Testis (tissue), 3 donors: Measurements from ENCODE around the gene PCDHB1. TPM values are rescaled to one million over a fixed set of nuclear protein-coding genes. Genes with fewer than 3 reads are reported as not detected.
A peak's percentile ranks its signal among the peaks of the same experiment; 100 is the strongest.

Experiments used
- DNase-seq: peaks from one replicate; pipeline ENCODE4 v3.0.0-alpha.2; 2019
- H3K27ac ChIP-seq, 2 donors: fragments of 200-600 bp; sonication (generic); one replicate each; pipeline ENCODE4 v1.5.1; 2019
- H3K27me3 ChIP-seq: fragments of 200-600 bp; sonication (generic); one replicate; pipeline ENCODE4 v1.5.1; 2019
- H3K36me3 ChIP-seq: fragments of 200-600 bp; sonication (generic); one replicate; pipeline ENCODE4 v1.5.1; 2017; ENCODE audit warnings: low read depth; ENCODE audit errors: missing control alignments
- H3K4me1 ChIP-seq: fragments of 200-600 bp; sonication (generic); one replicate; pipeline ENCODE4 v1.5.1; 2019
- H3K4me3 ChIP-seq, 2 donors: fragments of 200-600 bp; sonication (generic); one replicate each; pipeline ENCODE4 v1.5.1; 2017 to 2019
- H3K9me3 ChIP-seq: fragments of 200-600 bp; sonication (generic); one replicate; pipeline ENCODE4 v1.5.1; 2017
- POLR2A ChIP-seq: fragments of 450-650 bp; IDR thresholded peaks from one replicate; pipeline ENCODE4 v1.6.1; 2017; ENCODE audit warnings: antibody characterized with exemption, mild to moderate bottlenecking, moderate library complexity
- whole genome bisulfite sequencing, 2 donors: methylation state at CpG; one replicate each; pipeline ENCODE4 v1.1.5; 2018; 5-methylcytosine and 5-hydroxymethylcytosine counted together
- intact Hi-C: fragments of 100-400 bp; cut with DNase I; formaldehyde crosslinking; loops from one replicate; pipeline ENCODE4 v1.15.1; 2023; ENCODE audit warnings: low total_unique reads
- polyA plus RNA-seq: library from polyadenylated mRNA; stranded (reverse); fragments of 350-450 nt; fragmentation: Illumina TruSeq; extraction: RNeasy Lipid Tissue Mini Kit (QIAGEN cat#74804); gene quantifications from one replicate; pipeline ENCODE4 v1.2.3, GENCODE V29; 2014; ENCODE audit warnings: low read depth, low replicate concordance; ENCODE audit not compliant: insufficient read depth
- total RNA-seq, 2 donors: library from RNA; depleted of rRNA; stranded (reverse); fragments of >200 nt; gene quantifications; one replicate each; pipeline ENCODE4 v1.2.3, GENCODE V29; 2016
- TF ChIP-seq, protein P1 (sequence below), 3 experiments: fragments of 450-650 bp in 2 of 3; fragments of 200-600 bp in 1 of 3; sonication (generic) in 1 of 3; IDR thresholded peaks; one replicate each; pipeline ENCODE4 v1.5.1; 2016 to 2019; ENCODE audit warnings: antibody characterized with exemption in 3 of 3, mild to moderate bottlenecking in 2 of 3, moderate library complexity in 1 of 3

The PCDHB1 gene
- total and polyA plus RNA-seq, 3 donors from 2014 or later = 0.07 to 0.16 (median 0.12) TPM

DNA sequence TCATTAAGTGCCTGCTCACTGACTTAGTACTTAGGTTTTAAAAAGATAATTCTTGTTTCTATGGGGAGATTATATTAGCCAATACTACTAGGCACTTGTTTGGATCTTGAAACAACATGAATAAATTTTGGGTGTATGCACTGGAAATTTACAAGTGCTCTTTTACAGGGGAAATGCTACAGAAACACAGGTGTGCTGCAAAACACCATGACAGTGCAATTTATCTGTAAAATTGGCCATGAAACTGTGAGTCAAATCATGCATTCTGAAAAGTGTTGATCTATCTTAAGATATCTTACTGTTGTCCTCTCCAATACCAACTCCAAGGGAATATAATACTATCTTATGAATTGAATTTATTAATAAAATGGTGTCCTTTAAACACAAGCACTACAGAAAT, 12.1 kb upstream of the PCDHB1 start:
- H3K4me1 ChIP-seq = no peaks in the 10 kb centered on the region
- no peaks in the 10 kb centered on the region for H3K27me3 ChIP-seq
- H3K4me3 ChIP-seq = no peak overlapping the region
- no peaks in the 10 kb centered on the region for H3K9me3 ChIP-seq
- no peak for DNase-seq
- no peak for TF ChIP-seq POLR2A
- TF ChIP-seq, protein P1, sequence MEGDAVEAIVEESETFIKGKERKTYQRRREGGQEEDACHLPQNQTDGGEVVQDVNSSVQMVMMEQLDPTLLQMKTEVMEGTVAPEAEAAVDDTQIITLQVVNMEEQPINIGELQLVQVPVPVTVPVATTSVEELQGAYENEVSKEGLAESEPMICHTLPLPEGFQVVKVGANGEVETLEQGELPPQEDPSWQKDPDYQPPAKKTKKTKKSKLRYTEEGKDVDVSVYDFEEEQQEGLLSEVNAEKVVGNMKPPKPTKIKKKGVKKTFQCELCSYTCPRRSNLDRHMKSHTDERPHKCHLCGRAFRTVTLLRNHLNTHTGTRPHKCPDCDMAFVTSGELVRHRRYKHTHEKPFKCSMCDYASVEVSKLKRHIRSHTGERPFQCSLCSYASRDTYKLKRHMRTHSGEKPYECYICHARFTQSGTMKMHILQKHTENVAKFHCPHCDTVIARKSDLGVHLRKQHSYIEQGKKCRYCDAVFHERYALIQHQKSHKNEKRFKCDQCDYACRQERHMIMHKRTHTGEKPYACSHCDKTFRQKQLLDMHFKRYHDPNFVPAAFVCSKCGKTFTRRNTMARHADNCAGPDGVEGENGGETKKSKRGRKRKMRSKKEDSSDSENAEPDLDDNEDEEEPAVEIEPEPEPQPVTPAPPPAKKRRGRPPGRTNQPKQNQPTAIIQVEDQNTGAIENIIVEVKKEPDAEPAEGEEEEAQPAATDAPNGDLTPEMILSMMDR (IDR thresholded peaks at IDR 0.05) = no peak
- intact Hi-C loops = no loop called here
- H3K36me3 ChIP-seq = no peaks in the 10 kb centered on the region
- H3K27ac ChIP-seq = no peak overlapping the region

DNA sequence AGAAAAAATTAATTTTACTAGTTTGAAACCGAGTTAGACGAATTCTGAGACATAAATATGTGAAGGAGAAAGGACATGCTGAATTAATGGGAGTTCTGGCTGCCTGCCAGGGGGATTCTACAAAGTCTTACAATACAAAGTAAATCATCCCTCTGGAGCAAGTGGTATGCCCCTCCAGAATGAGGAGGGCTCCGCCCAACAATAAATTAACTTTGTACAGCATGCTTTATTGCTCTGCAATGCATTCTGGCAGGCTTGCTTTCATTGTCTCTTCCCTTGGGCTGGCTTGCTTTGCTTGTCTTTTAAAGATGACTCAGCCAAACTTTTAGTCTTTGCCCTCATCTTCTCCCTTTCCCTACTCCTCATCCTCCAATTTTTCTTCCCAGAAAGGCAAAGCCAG, 11.7 kb upstream of the PCDHB1 start:
- H3K9me3 ChIP-seq = no peaks in the 10 kb centered on the region
- H3K36me3 ChIP-seq = no peaks in the 10 kb centered on the region
- TF ChIP-seq POLR2A = no peak
- TF ChIP-seq, protein P1 (IDR thresholded peaks at IDR 0.05) = no peak
- H3K27me3 ChIP-seq = no peaks in the 10 kb centered on the region
- H3K4me3 ChIP-seq = peak overlapping the region in 1 of 2 donors; percentile 51
- DNase-seq = peak; percentile 17
- no peak overlapping the region for H3K27ac ChIP-seq
- WGBS, 2 donors = 29 to 37% methylated on average over 3 of the region's 3 CpGs
- H3K4me1 ChIP-seq = no peaks in the 10 kb centered on the region
- intact Hi-C loops = no loop called here

DNA sequence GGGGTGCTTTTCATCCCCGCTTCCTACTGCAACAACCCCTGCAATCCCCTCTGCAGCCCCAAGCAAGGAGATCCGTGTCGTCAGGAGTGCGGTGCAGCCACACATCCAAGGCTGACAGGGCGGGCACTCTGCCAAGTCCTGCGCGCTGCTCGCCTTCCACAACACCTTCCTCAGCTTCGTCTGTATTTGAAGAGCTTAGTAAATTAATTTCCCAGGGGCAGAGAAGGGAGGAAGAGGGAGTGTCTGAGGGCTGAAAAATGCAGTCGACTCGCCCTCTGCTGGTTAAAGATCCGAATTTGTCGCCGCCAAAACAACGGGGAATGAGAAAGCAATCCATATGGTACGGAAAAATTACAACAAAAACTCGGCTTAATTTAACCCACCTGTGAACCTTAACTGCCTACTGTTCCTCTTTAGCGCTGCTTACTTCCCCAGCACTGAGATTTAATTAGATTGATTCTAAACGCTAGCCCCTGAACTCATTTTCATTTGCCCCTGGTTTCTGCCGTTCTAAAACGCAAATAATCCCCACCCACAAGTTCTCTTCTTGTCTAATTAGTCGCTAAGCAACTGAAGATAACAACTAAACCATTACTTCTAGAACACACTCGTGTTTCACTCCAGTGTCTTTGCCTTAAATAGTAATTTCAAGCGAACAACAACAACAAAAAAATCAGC, 10.9 kb upstream of the PCDHB1 start:
- H3K4me3 ChIP-seq = peak overlapping the region; percentile 13 to 51
- TF ChIP-seq, protein P1 (IDR thresholded peaks at IDR 0.05) = peak; percentile 51 to 68 (median 56)
- TF ChIP-seq POLR2A = no peak
- intact Hi-C loops = no loop called here
- no peaks in the 10 kb centered on the region for H3K9me3 ChIP-seq
- no peaks in the 10 kb centered on the region for H3K27me3 ChIP-seq
- H3K4me1 ChIP-seq = no peaks in the 10 kb centered on the region
- H3K27ac ChIP-seq = peak overlapping the region; percentile 74 to 79
- 7 to 8% methylated on average over 24 of the region's 24 CpGs for WGBS, 2 donors
- peak; percentile 65 for DNase-seq
- no peaks in the 10 kb centered on the region for H3K36me3 ChIP-seq

DNA sequence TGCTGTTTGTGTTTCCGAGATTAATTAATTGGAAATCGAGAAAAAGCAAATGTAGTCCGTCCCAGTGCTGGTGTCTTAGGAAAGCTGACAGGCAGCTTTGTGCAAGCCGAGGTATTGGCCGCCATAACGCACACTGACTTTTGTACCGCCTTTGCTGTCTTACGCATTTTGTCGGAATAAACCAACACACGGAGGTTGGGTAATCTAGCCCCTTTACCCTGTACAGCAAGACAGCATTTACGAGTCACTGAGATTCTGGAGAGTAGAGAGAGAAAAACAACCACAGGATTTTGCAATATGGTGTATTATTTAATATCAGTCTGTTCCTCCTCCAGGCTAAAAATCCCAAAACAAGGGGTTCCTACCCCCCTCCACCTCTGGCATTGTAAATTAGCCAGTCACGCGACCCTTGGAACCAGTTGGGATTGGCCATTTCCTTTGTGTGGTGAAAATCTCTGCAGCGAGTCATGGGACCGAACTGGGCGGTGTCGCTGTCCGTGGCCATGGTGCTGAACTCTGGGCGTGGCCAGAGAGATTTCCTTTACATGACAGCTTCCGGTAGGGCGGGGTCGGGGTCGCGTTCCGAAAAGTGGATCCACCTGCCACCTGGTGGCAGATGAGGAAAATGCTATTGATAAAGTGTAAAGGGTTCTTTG, 10.3 kb upstream of the PCDHB1 start:
- no peaks in the 10 kb centered on the region for H3K27me3 ChIP-seq
- no peaks in the 10 kb centered on the region for H3K4me1 ChIP-seq
- WGBS, 2 donors = 2 to 3% methylated on average over 25 of the region's 25 CpGs
- H3K27ac ChIP-seq = peak overlapping the region; percentile 74 to 79
- intact Hi-C loops = no loop called here
- peak; percentile 98 for DNase-seq
- no peaks in the 10 kb centered on the region for H3K9me3 ChIP-seq
- no peaks in the 10 kb centered on the region for H3K36me3 ChIP-seq
- H3K4me3 ChIP-seq = peak overlapping the region; percentile 13 to 51
- TF ChIP-seq, protein P1 (IDR thresholded peaks at IDR 0.05) = peak; percentile 82 to 96 (median 96)
- TF ChIP-seq POLR2A = peak; percentile 57
